Left ventricle myocardium inferior (tissue), 1 donor: Measurements from ENCODE around the gene MUSTN1. TPM values are rescaled to one million over a fixed set of nuclear protein-coding genes. Genes with fewer than 3 reads are reported as not detected.

Experiments
- DNase-seq: peaks from one replicate; pipeline ENCODE4 v3.0.0-alpha.2; 2020
- H3K27ac ChIP-seq: fragments of 200-600 bp; replicated peaks from 2 replicates; pipeline ENCODE4 v1.8.0; 2021
- H3K27me3 ChIP-seq: fragments of 200-600 bp; 2 replicates; pipeline ENCODE4 v1.8.0; 2021; ENCODE audit warnings: low read depth
- H3K36me3 ChIP-seq: fragments of 200-600 bp; 2 replicates; pipeline ENCODE4 v1.8.0; 2021
- H3K4me1 ChIP-seq: fragments of 200-600 bp; 2 replicates; pipeline ENCODE4 v1.8.0; 2021
- H3K4me3 ChIP-seq: fragments of 200-600 bp; 2 replicates; pipeline ENCODE4 v1.8.0; 2021; ENCODE audit warnings: mild to moderate bottlenecking, moderate library complexity
- H3K9me3 ChIP-seq: fragments of 200-600 bp; replicated peaks from 2 replicates; pipeline ENCODE4 v1.8.0; 2021
- intact Hi-C: fragments of 100-400 bp; cut with micrococcal nuclease; formaldehyde crosslinking; loops from one replicate; pipeline ENCODE4 v1.11.0; 2022
- total RNA-seq: library from RNA; stranded (reverse); fragmentation: NEBNext Ultra II Directional; extraction: Animal tissue kit (Norgen Biotek cat#: 25700); gene quantifications from one replicate; pipeline ENCODE4 v1.2.1, GENCODE V29; 2021
- TF ChIP-seq, protein P1 (sequence below): fragments of 200-600 bp; IDR thresholded peaks from 2 replicates; pipeline ENCODE4 v1.8.0; 2021; ENCODE audit warnings: antibody characterized with exemption, mild to moderate bottlenecking, borderline replicate concordance
- donor health status: DM: no; HTN: yes; CAD: no; lungs with severe emphysema.

The MUSTN1 gene
- total RNA-seq, 1 donor from 2014 or later = 32.7 TPM

GRCh38 chr3:52820736-52821135 is 14.1 kb downstream of the MUSTN1 start:
- intact Hi-C loops = no loop called here
- H3K9me3 ChIP-seq = no peaks in the 10 kb centered on the region
- no peaks in the 10 kb centered on the region for H3K4me1 ChIP-seq
- no peak overlapping the region for H3K27ac ChIP-seq
- peaks cover 20% of the 10 kb centered on the region for H3K36me3 ChIP-seq
- H3K27me3 ChIP-seq = no peaks in the 10 kb centered on the region
- TF ChIP-seq, protein P1, sequence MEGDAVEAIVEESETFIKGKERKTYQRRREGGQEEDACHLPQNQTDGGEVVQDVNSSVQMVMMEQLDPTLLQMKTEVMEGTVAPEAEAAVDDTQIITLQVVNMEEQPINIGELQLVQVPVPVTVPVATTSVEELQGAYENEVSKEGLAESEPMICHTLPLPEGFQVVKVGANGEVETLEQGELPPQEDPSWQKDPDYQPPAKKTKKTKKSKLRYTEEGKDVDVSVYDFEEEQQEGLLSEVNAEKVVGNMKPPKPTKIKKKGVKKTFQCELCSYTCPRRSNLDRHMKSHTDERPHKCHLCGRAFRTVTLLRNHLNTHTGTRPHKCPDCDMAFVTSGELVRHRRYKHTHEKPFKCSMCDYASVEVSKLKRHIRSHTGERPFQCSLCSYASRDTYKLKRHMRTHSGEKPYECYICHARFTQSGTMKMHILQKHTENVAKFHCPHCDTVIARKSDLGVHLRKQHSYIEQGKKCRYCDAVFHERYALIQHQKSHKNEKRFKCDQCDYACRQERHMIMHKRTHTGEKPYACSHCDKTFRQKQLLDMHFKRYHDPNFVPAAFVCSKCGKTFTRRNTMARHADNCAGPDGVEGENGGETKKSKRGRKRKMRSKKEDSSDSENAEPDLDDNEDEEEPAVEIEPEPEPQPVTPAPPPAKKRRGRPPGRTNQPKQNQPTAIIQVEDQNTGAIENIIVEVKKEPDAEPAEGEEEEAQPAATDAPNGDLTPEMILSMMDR = peak; percentile 50
- DNase-seq = no peak
- H3K4me3 ChIP-seq = no peak overlapping the region

GRCh38 chr3:52819936-52820335 is 14.9 kb downstream of the MUSTN1 start:
- no peak for DNase-seq
- intact Hi-C loops = no loop called here
- Histone ChIP-seq H3K36me3 (peaks cover 16% of the 10 kb centered on the region), H3K4me3 (no peak overlapping the region), H3K27ac (no peak overlapping the region), H3K4me1 (no peaks in the 10 kb centered on the region), H3K27me3 (no peaks in the 10 kb centered on the region), H3K9me3 (no peaks in the 10 kb centered on the region)
- TF ChIP-seq, protein P1 = no peak

DNA sequence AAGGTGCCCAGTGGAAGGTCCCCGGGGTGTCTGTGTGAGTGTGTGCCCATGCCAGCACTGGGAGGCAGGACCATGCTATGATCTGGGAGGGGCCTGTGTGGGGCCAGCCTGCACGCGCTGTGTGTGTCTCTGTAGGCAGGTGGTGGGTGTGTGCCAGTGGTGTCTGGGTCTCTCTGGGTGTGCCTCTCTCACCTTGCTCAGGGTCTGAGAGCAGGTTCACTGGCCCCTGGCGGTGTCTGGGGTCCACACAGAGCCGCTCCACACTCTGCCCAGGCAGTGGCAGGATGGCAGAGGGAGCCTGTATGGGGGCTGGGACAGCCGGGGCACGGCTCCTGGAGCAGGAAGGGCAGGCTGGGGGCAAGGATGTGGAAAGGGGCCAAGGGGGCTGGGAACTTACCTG is 17.0 kb downstream of the MUSTN1 start:
- H3K27me3 ChIP-seq = no peaks in the 10 kb centered on the region
- TF ChIP-seq, protein P1 = no peak
- no peaks in the 10 kb centered on the region for H3K9me3 ChIP-seq
- H3K27ac ChIP-seq = no peak overlapping the region
- no peaks in the 10 kb centered on the region for H3K4me1 ChIP-seq
- H3K4me3 ChIP-seq = no peak overlapping the region
- intact Hi-C loops = no loop called here
- H3K36me3 ChIP-seq = peaks cover 1% of the 10 kb centered on the region
- DNase-seq = no peak

DNA sequence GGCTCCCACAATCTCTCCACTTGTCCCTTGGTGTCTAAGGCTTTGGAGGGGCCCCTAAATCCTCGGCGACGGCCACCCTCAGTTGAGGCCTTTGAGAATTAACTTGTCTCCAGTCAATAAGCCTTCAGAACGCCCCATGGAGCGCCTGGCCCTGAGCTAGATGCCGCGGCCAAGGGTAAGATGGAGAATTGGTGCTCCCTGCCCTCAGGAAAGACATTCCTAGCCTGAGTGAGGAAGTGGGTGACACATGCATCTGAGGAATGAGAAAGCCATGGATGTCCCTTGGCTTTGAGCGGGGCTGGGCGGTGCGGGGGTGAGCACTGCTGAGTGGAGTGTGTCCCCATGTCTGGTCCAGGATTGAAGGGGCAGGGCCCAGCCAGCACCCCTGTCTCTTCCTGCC is 17.6 kb downstream of the MUSTN1 start:
- intact Hi-C loops = no loop called here
- Histone ChIP-seq H3K36me3 (no peaks in the 10 kb centered on the region), H3K27me3 (no peaks in the 10 kb centered on the region), H3K9me3 (no peaks in the 10 kb centered on the region), H3K27ac (no peak overlapping the region), H3K4me3 (no peak overlapping the region), H3K4me1 (no peaks in the 10 kb centered on the region)
- TF ChIP-seq, protein P1 = no peak
- DNase-seq = no peak

DNA sequence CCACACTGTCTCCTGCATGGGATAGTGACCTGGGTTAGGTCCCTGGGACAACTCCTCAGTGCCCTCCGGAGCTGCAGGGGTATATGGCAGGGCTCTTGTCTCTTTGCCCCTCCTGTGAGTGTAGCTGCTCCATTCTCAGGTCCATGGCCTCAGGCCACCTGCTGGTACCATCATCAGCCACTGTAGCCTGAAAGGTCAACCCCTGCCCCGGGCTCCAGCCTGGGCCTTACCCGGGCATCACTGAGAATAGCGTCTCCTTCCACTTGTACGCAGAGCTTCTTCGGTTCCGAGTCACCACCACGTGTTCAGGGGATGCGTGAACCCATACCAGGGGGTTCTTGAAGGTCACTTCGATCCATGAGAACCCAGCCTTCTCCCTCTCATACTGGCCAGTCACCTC is 18.2 kb downstream of the MUSTN1 start:
- no peaks in the 10 kb centered on the region for H3K27me3 ChIP-seq
- no peak overlapping the region for H3K27ac ChIP-seq
- no peak overlapping the region for H3K4me3 ChIP-seq
- no peak for DNase-seq
- H3K9me3 ChIP-seq = no peaks in the 10 kb centered on the region
- H3K4me1 ChIP-seq = no peaks in the 10 kb centered on the region
- no peaks in the 10 kb centered on the region for H3K36me3 ChIP-seq
- intact Hi-C loops = no loop called here
- TF ChIP-seq, protein P1 = no peak

DNA sequence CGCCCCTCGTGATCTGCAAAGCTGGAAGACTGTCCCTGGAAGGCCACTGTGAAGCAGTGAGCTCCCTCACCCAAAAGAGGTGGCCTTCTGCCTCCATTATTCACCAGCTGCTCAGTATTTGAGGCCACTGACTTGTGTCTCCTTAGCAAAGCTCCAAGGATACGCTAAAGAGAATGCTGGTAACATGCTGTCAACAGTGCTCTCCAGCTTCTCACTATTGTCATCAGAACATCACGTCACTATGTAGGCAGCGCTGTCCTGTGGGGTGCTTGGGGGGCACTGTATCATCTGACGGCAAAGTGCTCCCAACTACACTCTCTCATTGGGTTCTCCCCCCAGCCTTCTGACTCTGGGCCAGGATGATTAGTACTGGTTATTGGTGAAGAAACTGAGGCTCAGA is 18.6 kb downstream of the MUSTN1 start:
- Histone ChIP-seq H3K9me3 (no peaks in the 10 kb centered on the region), H3K27ac (no peak overlapping the region), H3K4me1 (no peaks in the 10 kb centered on the region), H3K4me3 (no peak overlapping the region), H3K36me3 (no peaks in the 10 kb centered on the region), H3K27me3 (no peaks in the 10 kb centered on the region)
- DNase-seq = no peak
- intact Hi-C loops = no loop called here
- TF ChIP-seq, protein P1 = no peak
